Measurements from ENCODE around the gene BICDL1.

- TF ChIP-seq, protein P1, sequence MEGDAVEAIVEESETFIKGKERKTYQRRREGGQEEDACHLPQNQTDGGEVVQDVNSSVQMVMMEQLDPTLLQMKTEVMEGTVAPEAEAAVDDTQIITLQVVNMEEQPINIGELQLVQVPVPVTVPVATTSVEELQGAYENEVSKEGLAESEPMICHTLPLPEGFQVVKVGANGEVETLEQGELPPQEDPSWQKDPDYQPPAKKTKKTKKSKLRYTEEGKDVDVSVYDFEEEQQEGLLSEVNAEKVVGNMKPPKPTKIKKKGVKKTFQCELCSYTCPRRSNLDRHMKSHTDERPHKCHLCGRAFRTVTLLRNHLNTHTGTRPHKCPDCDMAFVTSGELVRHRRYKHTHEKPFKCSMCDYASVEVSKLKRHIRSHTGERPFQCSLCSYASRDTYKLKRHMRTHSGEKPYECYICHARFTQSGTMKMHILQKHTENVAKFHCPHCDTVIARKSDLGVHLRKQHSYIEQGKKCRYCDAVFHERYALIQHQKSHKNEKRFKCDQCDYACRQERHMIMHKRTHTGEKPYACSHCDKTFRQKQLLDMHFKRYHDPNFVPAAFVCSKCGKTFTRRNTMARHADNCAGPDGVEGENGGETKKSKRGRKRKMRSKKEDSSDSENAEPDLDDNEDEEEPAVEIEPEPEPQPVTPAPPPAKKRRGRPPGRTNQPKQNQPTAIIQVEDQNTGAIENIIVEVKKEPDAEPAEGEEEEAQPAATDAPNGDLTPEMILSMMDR (IDR thresholded peaks at IDR 0.05), result no peak
- no peak for TF ChIP-seq POLR2A (IDR thresholded peaks at IDR 0.05)
These were observed 126.0 kb downstream of the BICDL1 start for GRCh38 chr12:120115066-120115465.
